GM04503 (cell line): ENCODE data around the gene ATG4A.

Experiments
- DNase-seq: peaks from one replicate; pipeline ENCODE4 v3.0.0-alpha.2; 2012; ENCODE audit warnings: low read depth

ATG4A gene

GRCh38 chrX:108168961-108169740, 77.6 kb downstream of the ATG4A start:
- DNase-seq: no peak

GRCh38 chrX:108169768-108170167, 78.2 kb downstream of the ATG4A start:
- no peak for DNase-seq

DNA sequence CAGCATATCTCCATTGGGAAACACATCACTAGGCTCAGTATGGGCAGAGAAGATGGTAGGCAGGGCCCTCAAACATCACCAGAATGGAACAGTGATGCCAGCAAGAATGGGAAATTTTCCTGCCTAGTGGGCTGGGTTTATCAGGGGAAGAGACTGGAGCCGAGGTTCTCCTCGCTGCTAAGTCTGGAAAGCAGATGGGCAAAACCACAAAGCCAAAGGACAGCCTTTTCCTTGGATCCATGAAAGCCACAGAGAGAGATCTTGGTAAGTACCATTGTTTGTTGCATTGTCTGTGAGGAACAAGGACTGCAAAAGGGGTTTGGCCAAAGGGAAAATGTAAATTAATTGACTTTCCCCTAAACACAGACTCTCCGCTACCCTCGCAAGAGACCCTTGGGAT, 80.1 kb downstream of the ATG4A start:
- DNase-seq: no peak

DNA sequence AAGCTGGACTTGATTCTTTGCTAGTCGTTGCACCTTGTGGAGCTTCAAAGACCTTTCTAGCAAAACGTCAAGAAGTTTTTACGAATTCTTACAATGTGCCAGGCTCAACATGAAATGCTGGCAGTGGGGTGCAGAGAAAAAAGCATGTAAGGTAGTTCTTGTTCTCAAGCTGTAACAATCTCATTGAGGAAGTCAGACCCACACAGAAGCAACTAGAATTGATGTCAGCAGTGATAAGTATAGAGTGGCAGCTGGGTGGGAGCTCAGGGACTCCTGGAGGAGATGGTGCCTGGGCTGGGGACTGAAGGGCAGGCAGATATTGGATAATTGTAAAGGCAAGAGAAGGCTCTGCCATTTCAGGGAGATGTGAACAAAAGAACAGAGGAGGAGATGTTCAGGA, 82.3 kb downstream of the ATG4A start:
- DNase-seq: no peak

- no peak for DNase-seq
Measured at GRCh38 chrX:108177351-108178142, 86.0 kb downstream of the ATG4A start.

DNA sequence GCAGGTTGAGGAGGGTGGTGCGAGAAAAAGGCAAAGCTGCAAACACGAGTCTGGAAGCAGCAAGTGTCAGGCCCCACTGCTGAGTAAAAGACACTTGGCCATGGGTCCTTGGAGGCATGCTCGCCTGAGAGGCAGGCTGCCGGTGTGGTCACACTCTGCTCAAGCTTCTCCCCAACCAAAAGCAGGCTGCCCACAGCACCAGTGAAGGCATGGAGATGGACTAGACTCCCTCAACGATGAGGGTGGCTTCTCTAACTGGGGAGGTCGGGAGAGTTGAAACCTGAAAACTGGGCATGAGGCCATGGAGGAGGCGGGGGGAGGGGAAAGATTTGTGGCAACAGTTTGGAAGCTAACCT, 86.5 kb downstream of the ATG4A start:
- DNase-seq: no peak

GRCh38 chrX:108186811-108187210, 95.2 kb downstream of the ATG4A start:
- DNase-seq: no peak

GRCh38 chrX:108198420-108198819, 106.8 kb downstream of the ATG4A start:
- no peak for DNase-seq

DNA sequence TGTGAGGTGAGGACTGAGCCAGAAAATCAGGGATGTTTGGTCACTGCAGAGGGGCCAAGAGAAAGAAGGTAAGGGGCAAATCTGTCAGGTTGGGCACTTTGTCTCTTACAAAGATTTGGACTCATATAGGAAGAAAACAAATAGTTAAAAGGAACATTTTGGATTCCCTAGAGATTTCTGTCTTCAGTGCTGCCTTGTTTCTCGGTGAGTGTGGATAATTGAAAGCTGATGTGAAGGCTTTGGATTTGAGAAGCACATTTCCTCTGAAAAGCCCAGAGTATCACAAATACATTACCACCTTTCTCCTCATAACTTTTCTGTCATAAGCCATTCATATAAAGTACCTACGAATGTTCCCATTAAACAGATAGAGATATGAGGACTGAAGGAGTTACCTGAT, 107.5 kb downstream of the ATG4A start:
- no peak for DNase-seq

DNA sequence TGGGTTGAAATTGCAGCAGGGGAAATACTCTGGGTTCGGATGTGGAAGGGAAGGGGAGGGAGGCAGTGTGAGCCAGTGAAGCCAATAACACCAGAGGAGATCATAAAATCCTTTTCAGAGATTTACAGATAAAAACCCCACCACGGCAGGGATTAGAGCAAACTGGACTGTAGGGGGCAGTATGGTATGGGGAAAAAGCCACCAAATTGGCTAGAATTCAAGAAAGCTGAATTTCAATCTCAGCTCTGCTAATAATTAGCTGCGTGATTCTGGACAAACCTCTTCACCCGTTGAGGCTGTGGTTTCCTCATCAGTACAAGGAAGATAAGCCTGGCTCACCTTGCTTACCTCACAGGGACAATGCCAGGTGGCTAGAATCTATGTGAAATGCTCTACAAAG, 108.1 kb downstream of the ATG4A start:
- DNase-seq: no peak

- DNase-seq: no peak
Measured at GRCh38 chrX:108203540-108203939, 112.0 kb downstream of the ATG4A start.
